PC-3 (cell line): ENCODE data around the gene RPAP2. TPM values are rescaled to one million over a fixed set of nuclear protein-coding genes. Genes with fewer than 3 reads are reported as not detected.

ENCODE experiments used
- ATAC-seq: fragments of 200-7000 bp; cut with Tn5 transposase; 2 replicates; pipeline ENCODE4 v1.9.1; 2020; ENCODE audit warnings: mild to moderate bottlenecking, moderate library complexity
- BruUV-seq: library from RNA; stranded (reverse); fragments of 400-500 nt; replicated peaks from 2 replicates; lab custom pipeline; 2021; lab: Mats Ljungman, UMichigan
- CTCF ChIA-PET: fragments of 300-600 bp; sonication (Branson Sonifier 250); formaldehyde crosslinking; loops from one replicate; lab custom pipeline; 2022; ENCODE audit warnings: antibody characterized with exemption; lab: Charles Lee
- POLR2A ChIA-PET: fragments of 300-600 bp; sonication (Branson Sonifier 250); formaldehyde crosslinking; loops from one replicate; lab custom pipeline; 2022; ENCODE audit warnings: antibody characterized with exemption; ENCODE audit not compliant: unreplicated experiment; lab: Charles Lee
- DNase-seq: peaks from one replicate; pipeline ENCODE4 v3.0.0-alpha.2; 2015
- H2AFZ ChIP-seq: fragments of 300-600 bp; sonication (generic); 2 replicates; pipeline ENCODE4 v1.6.0; 2016; ENCODE audit warnings: antibody characterized with exemption, low read length
- H3F3A ChIP-seq: fragments of 300-600 bp; sonication (generic); one replicate; pipeline ENCODE4 v1.6.0; 2017; ENCODE audit warnings: antibody characterized with exemption, low read length, control low read depth, mild to moderate bottlenecking; ENCODE audit not compliant: unreplicated experiment
- H3K27ac ChIP-seq: fragments of 300-600 bp; sonication (generic); 2 replicates; pipeline ENCODE4 v1.5.1; 2016; ENCODE audit warnings: mild to moderate bottlenecking, low read length
- H3K27me3 ChIP-seq: fragments of 300-600 bp; sonication (generic); 2 replicates; pipeline ENCODE4 v1.6.1; 2016; ENCODE audit warnings: low read length, mixed read lengths
- H3K36me3 ChIP-seq: fragments of 300-600 bp; sonication (generic); 2 replicates; pipeline ENCODE4 v1.6.1; 2016; ENCODE audit warnings: low read depth, mixed run types, low read length, mixed read lengths
- H3K4me1 ChIP-seq: fragments of 300-600 bp; sonication (generic); 2 replicates; pipeline ENCODE4 v1.5.1; 2016; ENCODE audit warnings: low read length; ENCODE audit not compliant: insufficient read depth
- H3K4me2 ChIP-seq: fragments of 300-600 bp; sonication (generic); 2 replicates; pipeline ENCODE4 v1.6.0; 2016; ENCODE audit warnings: low read length
- H3K4me3 ChIP-seq: fragments of 300-600 bp; sonication (generic); 2 replicates; pipeline ENCODE4 v1.5.1; 2016; ENCODE audit warnings: mild to moderate bottlenecking, low read length, mixed read lengths
- H3K79me2 ChIP-seq: fragments of 300-600 bp; sonication (generic); 2 replicates; pipeline ENCODE4 v1.6.1; 2017; ENCODE audit warnings: low read length, mixed read lengths
- H3K9ac ChIP-seq: fragments of 300-600 bp; sonication (generic); 2 replicates; pipeline ENCODE4 v1.6.0; 2016; ENCODE audit warnings: mild to moderate bottlenecking, low read length
- H3K9me2 ChIP-seq: fragments of 300-600 bp; sonication (generic); replicated peaks from 2 replicates; pipeline ENCODE4 v1.6.1; 2016; ENCODE audit warnings: mixed run types, low read length, mixed read lengths
- H3K9me3 ChIP-seq: fragments of 300-600 bp; sonication (generic); 2 replicates; pipeline ENCODE4 v1.6.1; 2016; ENCODE audit warnings: low read length, mixed read lengths
- H4K20me1 ChIP-seq: fragments of 300-600 bp; sonication (generic); 2 replicates; pipeline ENCODE4 v1.6.1; 2016; ENCODE audit warnings: low read length, mixed read lengths
- CTCF ChIP-seq: fragments of 300-600 bp; sonication (generic); conservative IDR thresholded peaks from 2 replicates; pipeline ENCODE4 v1.5.1; 2017; ENCODE audit warnings: antibody characterized with exemption, low read depth, mild to moderate bottlenecking, low read length
- EZH2 ChIP-seq: fragments of 300-600 bp; sonication (generic); IDR thresholded peaks from one replicate; pipeline ENCODE4 v1.6.1; 2017; ENCODE audit warnings: antibody characterized with exemption, mild to moderate bottlenecking, low read length; ENCODE audit not compliant: unreplicated experiment
- EZH2phosphoT487 ChIP-seq: fragments of 300-600 bp; sonication (generic); IDR thresholded peaks from 2 replicates; pipeline ENCODE4 v1.6.1; 2018; ENCODE audit warnings: mild to moderate bottlenecking, antibody characterized with exemption, low read length, borderline replicate concordance
- intact Hi-C: fragments of 100-400 bp; cut with micrococcal nuclease; formaldehyde crosslinking; loops from 2 replicates; pipeline ENCODE4 v1.9.0; 2023
- total RNA-seq: library from RNA; depleted of rRNA; stranded (reverse); fragments of >200 nt; gene quantifications from 2 replicates; pipeline ENCODE4 v1.2.3, GENCODE V29; 2014

Gene RPAP2
- total RNA-seq, 1 experiment from 2014 or later, result 4.3 TPM

- Histone ChIP-seq H3K9ac (no peak overlapping the region), H4K20me1 (no peaks in the 10 kb centered on the region), H3K36me3 (no peaks in the 10 kb centered on the region), H3K9me3 (no peaks in the 10 kb centered on the region), H3F3A (no peaks in the 10 kb centered on the region), H3K4me2 (no peak overlapping the region), H3K79me2 (no peaks in the 10 kb centered on the region), H3K4me3 (no peak overlapping the region), H2AFZ (no peak overlapping the region), H3K4me1 (no peaks in the 10 kb centered on the region), H3K9me2 (no peaks in the 10 kb centered on the region), H3K27me3 (no peaks in the 10 kb centered on the region), H3K27ac (no peak overlapping the region)
- ATAC-seq (no peak), DNase-seq (no peak)
- POLR2A ChIA-PET, result no interaction called here
- intact Hi-C loops, result no loop called here
- TF ChIP-seq CTCF, result no peak
- no peak for TF ChIP-seq EZH2phosphoT487
- TF ChIP-seq EZH2, result no peak
- BruUV-seq, result no TSS peak
- CTCF ChIA-PET, result no interaction called here
Observed at GRCh38 chr1:92365378-92366039, 66.7 kb downstream of the RPAP2 start.

- H3K27me3 ChIP-seq, result no peaks in the 10 kb centered on the region
- H3K4me3 ChIP-seq, result no peak overlapping the region
- H3K27ac ChIP-seq, result no peak overlapping the region
- ChIA-PET POLR2A (no interaction called here), CTCF (no interaction called here)
- no TSS peak for BruUV-seq
- DNase-seq (no peak), ATAC-seq (no peak)
- H2AFZ ChIP-seq, result no peak overlapping the region
- no peak overlapping the region for H3K4me2 ChIP-seq
- H4K20me1 ChIP-seq, result no peaks in the 10 kb centered on the region
- no peaks in the 10 kb centered on the region for H3K79me2 ChIP-seq
- intact Hi-C loops, result no loop called here
- no peaks in the 10 kb centered on the region for H3K9me2 ChIP-seq
- H3K36me3 ChIP-seq, result no peaks in the 10 kb centered on the region
- no peaks in the 10 kb centered on the region for H3F3A ChIP-seq
- TF ChIP-seq CTCF (no peak), EZH2 (no peak), EZH2phosphoT487 (no peak)
- no peaks in the 10 kb centered on the region for H3K9me3 ChIP-seq
- H3K9ac ChIP-seq, result no peak overlapping the region
- no peaks in the 10 kb centered on the region for H3K4me1 ChIP-seq
Observed at GRCh38 chr1:92366040-92366395, 67.2 kb downstream of the RPAP2 start.

- Histone ChIP-seq H3K36me3 (no peaks in the 10 kb centered on the region), H3K9me2 (no peaks in the 10 kb centered on the region), H3K9ac (no peak overlapping the region), H3K4me1 (no peaks in the 10 kb centered on the region), H3K9me3 (no peaks in the 10 kb centered on the region), H3K27me3 (no peaks in the 10 kb centered on the region), H3K79me2 (no peaks in the 10 kb centered on the region), H3F3A (no peaks in the 10 kb centered on the region), H3K4me2 (no peak overlapping the region), H4K20me1 (no peaks in the 10 kb centered on the region), H3K27ac (no peak overlapping the region), H2AFZ (no peak overlapping the region), H3K4me3 (no peak overlapping the region)
- DNase-seq (no peak), ATAC-seq (no peak)
- TF ChIP-seq EZH2phosphoT487 (no peak), CTCF (no peak), EZH2 (no peak)
- ChIA-PET POLR2A (no interaction called here), CTCF (no interaction called here)
- no TSS peak for BruUV-seq
- intact Hi-C loops, result no loop called here
Observed at GRCh38 chr1:92367496-92367895, 68.6 kb downstream of the RPAP2 start.
